AG04450 (cell line): ENCODE results near the gene TMEM101. TPM values are rescaled to one million over a fixed set of nuclear protein-coding genes. Genes with fewer than 3 reads are reported as not detected.
"Not testable (repeated sequence)": the region's sequence is repeated elsewhere in the genome, so short reads cannot be mapped to it uniquely, and the experiment has no call there.

Experiments
- CTCF ChIA-PET: fragments of 300-600, 350-600 bp; formaldehyde crosslinking; extraction: SDS; loops from one replicate; lab custom pipeline; 2022; ENCODE audit warnings: antibody characterized with exemption, inconsistent platforms; lab: Charles Lee
- POLR2A ChIA-PET: fragments of 350-600 bp; formaldehyde crosslinking; extraction: SDS; loops from one replicate; lab custom pipeline; 2021; ENCODE audit warnings: antibody characterized with exemption, inconsistent platforms; lab: Yijun Ruan, JAX
- DNase-seq: peaks from one replicate; pipeline ENCODE4 v3.0.0-alpha.2; 2011; ENCODE audit warnings: low read depth, low spot score
- H3K27ac ChIP-seq: one replicate; pipeline ENCODE4 v1.5.1; 2012; ENCODE audit warnings: low read depth, low read length, control low read depth
- H3K27me3 ChIP-seq: one replicate; pipeline ENCODE4 v1.6.0; 2012; ENCODE audit warnings: low read length; ENCODE audit not compliant: control insufficient read depth, insufficient read depth
- H3K4me3 ChIP-seq: 2 replicates; pipeline ENCODE4 v1.5.1; 2011; ENCODE audit warnings: mild to moderate bottlenecking, low read depth, low read length, control low read depth
- H3K9me3 ChIP-seq: 2 replicates; pipeline ENCODE4 v1.5.1; 2012; ENCODE audit warnings: low read length; ENCODE audit not compliant: control insufficient read depth, insufficient read depth
- polyA plus RNA-seq: library from polyadenylated mRNA; depleted of rRNA; stranded (reverse); fragments of >200 nt; gene quantifications from 2 replicates; pipeline ENCODE4 v1.2.3, GENCODE V29; 2011
- TF ChIP-seq, protein P1 (sequence below): IDR thresholded peaks from 2 replicates; pipeline ENCODE4 v1.5.1; 2011; ENCODE audit warnings: low read depth, low read length, control low read depth, inconsistent platforms

TMEM101 gene
- polyA plus RNA-seq, 1 experiment = 31.3 TPM

DNA sequence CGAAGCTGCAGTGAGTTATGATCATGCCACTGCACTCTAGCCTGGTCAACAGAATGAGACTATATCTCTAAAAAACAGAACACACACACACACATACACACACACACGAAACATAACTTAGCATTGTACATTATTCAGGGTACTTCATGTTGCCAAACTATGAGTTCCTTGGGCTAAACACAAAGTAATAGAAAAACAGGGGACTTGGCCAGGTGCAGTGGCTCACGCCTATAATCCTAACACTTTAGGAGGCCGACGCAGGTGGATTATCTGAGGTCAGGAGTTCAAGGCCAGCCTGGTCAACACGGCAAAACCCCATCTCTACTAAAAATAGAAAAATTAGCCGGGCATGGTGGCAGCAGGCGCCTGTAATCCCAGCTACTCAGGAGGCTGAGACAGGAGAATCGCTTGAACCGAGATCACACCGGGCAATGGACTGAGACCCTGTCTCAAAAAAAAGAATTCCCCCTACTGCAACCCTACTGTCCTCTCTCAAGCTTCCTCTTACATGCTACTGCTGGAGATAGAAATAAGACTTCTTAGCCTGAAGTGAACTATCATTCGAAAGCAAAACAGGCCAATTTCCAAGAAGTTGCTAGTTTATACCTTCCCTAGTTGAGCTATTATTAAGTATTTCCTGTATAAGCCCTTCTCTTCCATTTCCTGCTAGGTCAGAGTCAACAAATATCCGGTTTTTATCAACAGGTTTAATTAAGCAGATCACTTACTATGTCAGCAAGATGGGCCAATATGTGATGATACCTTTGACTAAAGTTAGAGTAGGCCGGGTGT lies 44.5 kb upstream of the TMEM101 start:
- ChIA-PET CTCF (interaction anchor here (0.8 kb wide), 1 partner anchor 18 kb away, joined by 4 read pairs; no protein-coding TSS in a partner anchor), POLR2A (no interaction called here)
- H3K4me3 ChIP-seq = no peak overlapping the region
- no peak overlapping the region for H3K27ac ChIP-seq
- H3K9me3 ChIP-seq = no peaks in the 10 kb centered on the region
- DNase-seq = no peak
- TF ChIP-seq, protein P1, sequence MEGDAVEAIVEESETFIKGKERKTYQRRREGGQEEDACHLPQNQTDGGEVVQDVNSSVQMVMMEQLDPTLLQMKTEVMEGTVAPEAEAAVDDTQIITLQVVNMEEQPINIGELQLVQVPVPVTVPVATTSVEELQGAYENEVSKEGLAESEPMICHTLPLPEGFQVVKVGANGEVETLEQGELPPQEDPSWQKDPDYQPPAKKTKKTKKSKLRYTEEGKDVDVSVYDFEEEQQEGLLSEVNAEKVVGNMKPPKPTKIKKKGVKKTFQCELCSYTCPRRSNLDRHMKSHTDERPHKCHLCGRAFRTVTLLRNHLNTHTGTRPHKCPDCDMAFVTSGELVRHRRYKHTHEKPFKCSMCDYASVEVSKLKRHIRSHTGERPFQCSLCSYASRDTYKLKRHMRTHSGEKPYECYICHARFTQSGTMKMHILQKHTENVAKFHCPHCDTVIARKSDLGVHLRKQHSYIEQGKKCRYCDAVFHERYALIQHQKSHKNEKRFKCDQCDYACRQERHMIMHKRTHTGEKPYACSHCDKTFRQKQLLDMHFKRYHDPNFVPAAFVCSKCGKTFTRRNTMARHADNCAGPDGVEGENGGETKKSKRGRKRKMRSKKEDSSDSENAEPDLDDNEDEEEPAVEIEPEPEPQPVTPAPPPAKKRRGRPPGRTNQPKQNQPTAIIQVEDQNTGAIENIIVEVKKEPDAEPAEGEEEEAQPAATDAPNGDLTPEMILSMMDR = no peak
- no peaks in the 10 kb centered on the region for H3K27me3 ChIP-seq

DNA sequence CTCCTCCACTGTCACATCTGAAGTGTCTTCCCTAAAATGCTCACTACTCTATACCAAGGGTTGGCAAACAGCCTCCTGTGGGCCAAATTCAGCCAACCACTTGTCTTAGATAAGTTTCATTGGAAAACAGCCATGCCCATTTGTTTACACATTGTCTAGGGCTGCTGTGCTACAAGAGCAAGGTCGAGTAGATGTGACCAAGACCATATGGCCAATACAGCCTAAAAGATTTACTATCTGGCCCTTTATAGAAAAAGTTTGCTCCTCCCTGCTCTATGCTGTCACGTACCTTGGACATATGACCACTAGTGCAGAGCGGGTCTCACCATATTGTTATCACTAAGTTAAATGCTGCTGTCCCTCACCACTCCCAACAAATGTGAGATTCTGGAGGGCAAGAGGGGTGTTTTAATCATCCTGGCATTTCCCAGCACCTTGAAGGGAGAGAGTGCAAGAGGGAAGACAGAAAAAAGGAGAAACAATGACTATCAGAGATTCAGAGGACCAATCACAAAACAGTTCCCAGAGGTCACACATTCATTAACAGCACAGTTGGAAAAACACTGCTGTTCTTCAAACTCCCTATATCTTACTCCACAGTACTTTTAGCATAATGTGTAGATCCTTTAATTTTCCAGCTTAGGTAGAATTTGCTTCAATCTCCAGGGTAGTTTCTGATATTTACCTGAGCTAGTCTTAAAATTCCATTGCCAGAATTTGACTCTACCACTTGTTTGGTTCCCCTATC lies 38.5 kb upstream of the TMEM101 start:
- DNase-seq = no peak
- POLR2A ChIA-PET = no interaction called here

DNA sequence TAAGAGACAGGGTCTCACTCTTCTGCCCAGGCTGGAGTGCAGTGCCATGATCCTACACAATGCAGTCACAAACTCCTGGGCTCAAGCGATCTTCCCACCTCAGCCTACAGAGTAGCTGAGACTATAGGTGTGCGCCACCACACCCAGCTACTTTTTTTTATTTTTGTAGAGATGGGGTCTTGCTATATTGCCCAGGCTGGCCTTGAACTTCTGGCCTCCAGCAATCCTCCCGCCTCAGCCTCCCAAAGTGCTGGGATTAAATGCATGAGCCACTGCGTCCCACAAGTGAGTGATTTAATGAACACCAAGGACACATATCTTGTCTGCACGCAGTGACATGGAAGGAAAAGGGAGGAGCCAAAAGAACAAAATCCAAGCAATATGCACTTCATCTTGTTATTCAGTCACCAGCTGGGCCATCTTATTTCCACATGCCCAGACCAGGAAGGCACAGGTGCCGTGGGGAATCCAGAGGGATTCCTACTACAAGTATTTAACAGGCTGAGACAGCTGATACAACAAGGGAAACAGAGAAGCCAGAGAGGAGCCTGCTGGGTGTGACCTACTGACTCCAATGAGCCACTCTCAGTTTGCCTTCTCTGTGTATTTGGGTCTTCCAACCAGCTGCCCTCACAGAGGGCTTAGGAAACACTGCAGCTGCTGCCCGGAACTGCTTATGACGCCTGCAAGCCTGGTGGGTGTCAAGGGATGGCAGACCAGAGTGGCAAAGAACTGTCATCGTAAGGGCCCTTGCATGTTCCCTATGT lies 34.7 kb upstream of the TMEM101 start:
- H3K27ac ChIP-seq = no peak overlapping the region
- H3K9me3 ChIP-seq = no peaks in the 10 kb centered on the region
- ChIA-PET POLR2A (no interaction called here), CTCF (interaction anchor here (0.6 to 1.5 kb wide), 3 partner anchors 9 to 79 kb away, joined by 3 to 7 read pairs (median 4); no protein-coding TSS in a partner anchor)
- no peak for DNase-seq
- H3K27me3 ChIP-seq = no peaks in the 10 kb centered on the region
- no peak overlapping the region for H3K4me3 ChIP-seq
- TF ChIP-seq, protein P1 = no peak

More for the DNA sequence above, 38.5 kb upstream of the TMEM101 start:
- Histone ChIP-seq H3K9me3 (no peaks in the 10 kb centered on the region), H3K27me3 (no peaks in the 10 kb centered on the region), H3K27ac (no peak overlapping the region), H3K4me3 (no peak overlapping the region)
- TF ChIP-seq, protein P1 = no peak
- CTCF ChIA-PET = interaction anchor here (0.6 kb wide), 1 partner anchor 287 kb away, joined by 3 read pairs; no protein-coding TSS in a partner anchor

DNA sequence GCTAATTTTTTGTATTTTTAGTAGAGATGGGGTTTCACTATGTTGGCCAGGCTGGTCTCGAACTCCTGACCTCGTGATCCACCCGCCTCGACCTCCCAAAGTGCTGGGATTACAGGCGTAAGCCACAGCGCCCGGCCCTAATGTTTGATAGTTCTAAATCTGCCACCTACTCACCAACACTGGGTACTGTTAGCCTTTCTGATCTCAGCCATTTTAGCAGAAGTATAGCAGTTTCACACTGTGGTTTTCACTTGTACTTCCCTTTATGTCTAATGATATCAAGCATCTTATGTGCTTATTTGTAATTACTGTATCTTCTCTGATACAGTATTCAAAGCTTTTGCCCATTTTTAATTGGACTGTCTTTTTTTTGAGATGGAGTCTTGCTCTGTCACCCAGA lies 32.1 kb upstream of the TMEM101 start:
- POLR2A ChIA-PET, H3K27ac ChIP-seq, H3K27me3 ChIP-seq, H3K9me3 ChIP-seq, H3K4me3 ChIP-seq, DNase-seq: not testable (repeated sequence)
- CTCF ChIA-PET = interaction anchor here (0.7 to 0.9 kb wide), 2 partner anchors 9 to 182 kb away, joined by 3 read pairs; no protein-coding TSS in a partner anchor

DNA sequence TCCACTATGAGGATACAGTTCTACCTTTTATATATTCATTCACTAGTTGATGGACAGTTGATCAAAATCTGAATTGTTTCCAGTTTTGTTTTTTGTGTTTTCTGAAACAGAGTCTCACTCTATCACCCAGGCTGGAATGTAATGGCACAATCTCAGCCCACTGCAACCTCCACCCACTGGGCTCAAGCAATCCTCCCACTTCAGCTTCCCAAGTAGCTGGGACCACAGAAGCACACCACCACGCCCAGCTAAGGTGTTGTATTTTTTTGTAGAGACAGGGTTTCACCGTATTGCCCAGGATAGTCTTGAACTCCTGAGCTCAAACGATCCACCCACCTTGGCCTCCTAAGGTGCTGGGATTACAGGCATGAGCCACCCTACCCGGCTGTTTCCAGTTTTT lies 30.7 kb upstream of the TMEM101 start:
- H3K27ac ChIP-seq = no peak overlapping the region
- CTCF ChIA-PET = no interaction called here

More for the DNA sequence above, 30.7 kb upstream of the TMEM101 start:
- DNase-seq = no peak
- Histone ChIP-seq H3K9me3 (no peaks in the 10 kb centered on the region), H3K4me3 (no peak overlapping the region), H3K27me3 (no peaks in the 10 kb centered on the region)
- TF ChIP-seq, protein P1 = no peak
- POLR2A ChIA-PET = interaction anchor here (0.7 kb wide), 1 partner anchor 1397 kb away, joined by 3 read pairs; no protein-coding TSS in a partner anchor
